ENCODE data around the gene KLF13.

The KLF13 gene

DNA sequence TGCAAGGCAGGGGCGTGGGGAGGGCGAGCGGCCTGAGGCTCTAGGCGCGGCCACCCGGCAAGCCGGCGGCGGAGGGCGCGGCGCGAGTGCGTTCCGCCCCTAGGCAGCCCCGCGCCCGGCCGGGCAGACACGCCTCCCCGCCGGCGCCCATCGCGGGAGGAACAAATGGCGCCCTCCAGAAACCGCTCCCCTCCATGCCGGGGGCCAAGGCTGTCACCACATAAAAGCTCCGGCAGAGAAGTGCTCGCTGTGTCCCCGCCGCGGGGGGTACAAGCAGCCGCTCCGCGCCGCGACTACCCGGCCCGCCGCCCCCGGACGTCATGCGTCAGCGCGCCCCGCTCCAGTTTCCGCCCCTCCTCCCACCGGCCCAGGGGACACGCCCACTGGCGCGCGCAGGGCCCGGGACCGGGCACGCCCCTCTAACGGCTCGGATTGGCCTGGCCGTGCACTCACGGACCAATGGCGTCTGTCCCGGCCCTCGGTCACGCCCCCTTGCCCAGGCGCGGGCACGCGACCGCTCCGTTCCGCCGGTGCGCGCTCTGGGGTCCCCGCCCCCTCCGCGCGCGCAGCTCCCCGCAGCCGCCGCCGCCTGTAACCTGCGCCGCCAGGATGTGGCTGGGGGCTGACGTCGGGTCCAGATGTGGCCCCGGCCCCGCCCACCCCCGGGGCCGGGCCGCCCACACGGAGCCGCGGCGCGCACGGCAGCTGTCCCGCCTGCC is at the start of gene KLF13:
Gene KLF13 (plus strand): TSS at position 680 of the 719 bp plus-strand sequence. CDS start 378 bp downstream, outside the sequence.
- DNase-seq (ENCODE audit: low read depth): peak; percentile 99

DNA sequence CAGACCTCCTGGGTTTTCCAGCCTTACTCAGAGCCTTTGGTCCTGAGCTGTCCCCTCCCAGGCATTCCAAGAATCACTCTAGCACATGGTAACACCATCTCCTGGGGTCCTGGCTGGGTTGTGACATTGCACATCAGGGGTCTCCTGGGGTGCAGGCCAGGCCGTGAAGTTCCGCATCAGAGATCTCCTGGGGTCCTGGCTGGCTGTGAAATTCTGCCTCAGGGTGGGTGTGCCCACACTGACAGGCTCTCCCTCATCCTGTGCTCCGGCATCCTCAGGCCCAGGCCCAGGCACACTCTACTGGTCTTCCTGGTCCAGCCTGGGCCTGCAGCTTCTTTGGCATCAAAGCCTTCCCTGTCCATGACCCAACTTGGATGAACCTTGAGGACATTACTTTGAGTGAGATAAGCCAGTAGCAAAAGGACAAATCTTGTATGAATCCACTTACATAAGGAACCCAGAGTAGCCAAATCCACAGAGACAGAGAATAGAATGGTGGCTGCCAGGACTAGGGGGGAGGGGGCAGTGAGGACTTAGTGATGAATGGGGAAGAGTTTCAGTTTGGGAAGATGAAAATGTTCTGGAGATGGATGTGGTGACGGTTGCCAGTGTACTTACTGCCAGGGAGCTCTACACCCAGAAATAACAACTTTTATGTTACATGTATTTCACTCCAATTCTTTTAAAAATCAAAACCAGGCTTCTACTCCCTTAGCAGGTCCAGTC is 49.1 kb upstream of the KLF13 start:
- no peak for DNase-seq (ENCODE audit: low read depth)

GRCh38 chr15:31278061-31278445 is 48.6 kb upstream of the KLF13 start:
- DNase-seq (ENCODE audit: low read depth): no peak

DNA sequence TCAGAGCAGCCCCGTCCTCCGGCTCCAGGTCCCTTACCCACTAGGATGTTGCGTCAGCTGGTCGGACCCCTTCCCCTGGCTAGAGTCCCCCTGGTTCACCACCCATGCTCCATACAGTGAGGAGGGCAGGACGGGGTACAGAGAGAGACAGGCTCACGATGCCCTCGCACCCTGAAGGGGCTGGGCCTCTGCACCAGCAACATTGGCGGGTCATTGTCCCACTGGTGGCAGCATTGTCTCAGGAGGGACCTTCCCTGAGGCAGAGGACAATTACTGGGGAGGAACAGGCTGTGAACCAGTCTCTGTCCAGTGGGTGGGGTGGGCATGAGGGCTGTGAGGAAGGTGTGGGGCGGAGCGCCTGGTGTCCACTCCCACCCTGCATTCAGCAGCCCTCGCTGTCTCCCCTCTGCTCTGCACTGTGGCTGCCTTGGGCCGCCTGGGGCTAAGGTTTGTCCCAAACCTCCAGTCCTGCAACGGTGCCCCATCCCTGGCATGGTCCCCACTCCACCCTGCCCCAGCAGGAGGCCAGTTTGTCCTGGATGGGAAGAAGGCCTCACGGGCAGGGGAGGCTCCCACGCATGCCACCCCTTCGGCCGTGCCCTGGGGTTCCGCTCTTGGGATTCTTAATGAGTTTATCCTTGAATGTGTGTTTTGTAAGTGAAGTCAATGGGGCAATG is 48.0 kb upstream of the KLF13 start:
- DNase-seq (ENCODE audit: low read depth): no peak

DNA sequence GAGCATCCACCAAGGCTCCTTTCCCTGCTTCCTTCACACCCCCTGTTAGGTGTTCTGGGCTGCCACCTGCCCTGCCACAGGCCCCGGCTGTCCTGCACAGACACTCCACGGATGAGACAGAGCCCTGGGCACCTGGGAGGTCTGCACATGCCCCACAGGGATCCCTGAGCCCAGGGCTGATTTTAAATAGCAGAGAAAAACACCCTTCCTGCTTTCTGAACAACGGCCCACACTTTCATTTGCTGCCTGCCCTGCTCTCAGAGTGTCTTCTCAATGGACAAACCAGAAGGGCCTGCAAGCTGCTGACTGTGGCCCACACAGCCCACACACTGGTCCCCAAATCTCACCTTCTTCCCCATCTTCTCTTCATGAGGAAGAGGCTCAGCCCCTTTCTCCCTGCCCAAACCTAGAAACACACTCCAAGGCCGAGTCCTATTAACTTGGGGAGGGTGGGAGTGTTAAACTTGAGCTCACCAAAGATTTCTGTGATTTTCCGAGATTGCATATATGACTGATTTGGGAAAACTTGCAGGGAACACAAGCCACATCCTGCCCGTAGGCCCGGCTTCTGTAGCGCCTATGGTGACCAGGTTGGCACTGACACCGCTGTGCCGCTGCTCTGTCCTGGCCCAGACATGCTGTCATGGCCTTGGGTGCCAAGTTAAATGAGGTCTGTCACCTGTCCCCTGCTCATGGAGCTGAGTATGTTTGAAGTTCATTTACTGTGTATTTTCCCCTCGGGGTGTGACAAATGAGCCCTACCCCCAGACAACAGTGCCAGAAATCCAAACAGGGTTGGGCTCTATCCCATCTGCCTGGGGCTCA is 47.2 kb upstream of the KLF13 start:
- DNase-seq (ENCODE audit: low read depth): no peak

DNA sequence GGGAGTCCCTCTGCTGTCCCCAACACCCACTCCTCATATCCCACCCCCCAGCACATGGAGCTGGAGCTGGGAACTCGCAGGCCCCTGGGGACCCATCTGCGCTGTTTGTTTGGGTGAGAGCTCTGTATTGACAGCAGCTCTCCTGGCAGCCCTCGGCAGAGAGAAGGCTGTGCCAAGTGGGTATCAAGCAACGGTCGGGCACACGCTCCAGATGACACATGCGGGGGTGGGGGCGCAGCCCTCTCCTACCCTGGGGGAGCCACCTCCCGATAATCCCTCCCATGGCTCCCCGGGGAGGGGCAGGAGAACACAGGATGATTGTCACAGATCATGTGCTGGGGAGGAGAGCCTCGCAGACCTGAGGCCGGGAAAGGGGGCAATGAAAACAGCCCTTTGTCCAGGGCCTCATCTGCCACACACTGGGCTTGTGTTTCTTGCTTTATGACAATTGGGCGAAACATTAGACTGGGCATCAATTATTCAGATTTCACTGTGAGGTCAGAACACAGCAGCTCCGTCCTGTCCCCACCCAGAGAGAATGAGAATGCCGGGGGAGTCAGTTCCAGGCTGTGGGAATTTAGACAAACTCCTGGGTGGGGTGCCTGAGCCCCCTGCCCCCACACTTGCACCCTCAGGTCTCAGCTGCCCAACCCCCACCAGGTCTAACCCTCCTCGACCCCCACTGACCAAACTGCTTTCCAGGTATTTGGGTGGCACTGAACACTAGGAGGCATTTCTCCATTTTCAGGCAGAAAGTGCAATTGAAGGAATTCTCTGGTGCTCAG is 46.4 kb upstream of the KLF13 start:
- DNase-seq (ENCODE audit: low read depth): no peak

- DNase-seq (ENCODE audit: low read depth): no peak
Observed at GRCh38 chr15:31280831-31281216, 45.8 kb upstream of the KLF13 start.

DNA sequence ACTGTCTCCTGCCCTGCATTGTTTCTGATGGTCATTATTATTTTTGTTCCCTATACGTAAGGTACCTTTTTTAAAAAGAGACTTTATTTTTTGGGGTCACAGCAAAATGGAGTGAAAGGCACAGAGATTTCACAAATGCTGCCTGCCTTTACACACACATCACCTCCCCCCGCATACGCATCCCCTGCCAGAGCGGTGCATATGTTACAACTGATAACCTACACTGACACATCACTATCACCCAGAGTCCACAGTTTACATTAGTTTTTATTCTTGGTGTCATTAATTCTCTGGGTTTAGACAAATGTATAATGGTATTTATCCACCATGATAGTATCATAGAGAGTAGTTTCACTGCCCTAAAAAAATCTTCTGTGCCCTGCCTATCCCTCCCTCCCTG is 43.6 kb upstream of the KLF13 start:
- no peak for DNase-seq (ENCODE audit: low read depth)

DNA sequence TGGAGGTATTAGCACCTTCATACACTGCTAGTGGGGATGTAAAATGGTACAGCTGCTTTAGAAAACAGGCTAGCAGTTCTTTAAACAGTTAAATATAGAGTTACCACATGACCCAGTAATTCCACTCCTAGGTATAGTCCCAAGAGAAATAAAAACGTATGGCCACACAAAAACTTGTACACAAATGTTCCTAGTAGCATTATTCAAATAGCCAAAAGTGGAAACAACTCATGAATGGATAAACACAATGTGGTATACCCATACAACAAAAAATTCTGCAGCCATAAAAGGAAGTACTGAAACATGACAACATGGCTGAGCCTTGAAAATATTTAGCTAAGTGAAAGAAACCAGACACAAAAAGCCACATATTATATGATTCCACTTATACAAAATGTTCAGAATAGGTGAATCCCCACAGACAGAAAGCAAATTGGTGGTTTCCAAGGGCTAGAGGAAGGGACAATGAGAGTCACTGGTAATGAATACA is 40.8 kb upstream of the KLF13 start:
- DNase-seq (ENCODE audit: low read depth): no peak

- no peak for DNase-seq (ENCODE audit: low read depth)
Observed at GRCh38 chr15:31291048-31291578, 35.5 kb upstream of the KLF13 start.

- no peak for DNase-seq (ENCODE audit: low read depth)
Observed at GRCh38 chr15:31292391-31293015, 34.1 kb upstream of the KLF13 start.

GRCh38 chr15:31293655-31294054 is 33.0 kb upstream of the KLF13 start:
- DNase-seq (ENCODE audit: low read depth): no peak

DNA sequence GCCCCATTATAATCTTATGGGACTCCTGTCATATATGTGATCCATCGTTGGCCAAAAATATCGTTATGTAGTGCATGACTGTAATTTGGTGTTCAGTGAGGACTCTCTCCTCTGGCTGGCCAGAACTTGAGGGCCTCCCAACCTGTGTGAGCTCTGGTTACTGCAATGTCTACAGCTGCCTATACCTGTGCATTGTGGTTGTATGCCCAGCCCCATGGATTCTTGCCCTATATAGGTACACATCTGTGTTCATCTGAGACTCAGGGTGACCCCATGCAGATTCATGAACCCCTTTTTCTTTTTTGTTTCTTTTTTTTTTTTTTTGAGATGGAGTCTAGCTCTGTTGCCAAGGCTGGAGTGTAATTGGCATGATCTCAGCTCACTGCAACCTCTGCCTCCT is 32.6 kb upstream of the KLF13 start:
- DNase-seq (ENCODE audit: low read depth): no peak

DNA sequence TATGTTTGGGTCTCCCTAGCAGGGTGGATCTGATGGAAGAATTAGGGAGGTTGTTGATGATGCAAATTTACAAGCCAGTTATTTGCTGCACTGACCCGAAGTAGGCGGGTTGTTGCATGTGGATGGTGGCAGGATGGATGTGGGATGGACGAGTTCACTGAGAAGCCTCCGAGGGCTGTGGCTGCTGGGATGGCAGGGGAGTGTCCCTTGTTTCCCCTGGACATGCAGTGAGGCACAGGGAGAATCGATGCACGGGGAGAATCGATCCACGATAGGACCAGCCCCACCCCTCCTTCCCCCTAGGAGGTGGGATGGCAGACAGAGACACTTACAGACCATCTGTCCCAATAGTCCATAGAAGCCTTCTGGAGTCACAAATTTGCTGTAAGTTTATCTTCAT is 31.0 kb upstream of the KLF13 start:
- no peak for DNase-seq (ENCODE audit: low read depth)

DNA sequence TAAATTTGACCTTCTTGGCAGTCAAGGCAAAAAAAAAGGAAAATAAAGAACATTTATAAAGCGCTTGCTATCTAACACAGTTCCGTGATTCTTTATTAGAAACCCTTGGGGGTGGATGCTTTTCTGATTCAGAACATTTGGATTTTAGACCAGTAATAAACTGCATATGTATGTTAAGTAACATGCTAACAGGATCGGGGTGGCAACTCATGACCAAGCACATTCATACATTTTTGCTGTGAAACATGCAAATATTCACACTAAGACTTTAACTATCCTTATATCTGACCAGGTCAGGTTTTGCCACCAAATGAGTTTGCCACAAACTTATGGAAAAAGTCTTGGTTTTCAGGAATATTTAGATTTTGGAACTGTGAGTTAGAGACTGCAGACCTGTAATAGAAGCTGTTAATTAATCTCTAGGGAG is 30.4 kb upstream of the KLF13 start:
- DNase-seq (ENCODE audit: low read depth): no peak

DNA sequence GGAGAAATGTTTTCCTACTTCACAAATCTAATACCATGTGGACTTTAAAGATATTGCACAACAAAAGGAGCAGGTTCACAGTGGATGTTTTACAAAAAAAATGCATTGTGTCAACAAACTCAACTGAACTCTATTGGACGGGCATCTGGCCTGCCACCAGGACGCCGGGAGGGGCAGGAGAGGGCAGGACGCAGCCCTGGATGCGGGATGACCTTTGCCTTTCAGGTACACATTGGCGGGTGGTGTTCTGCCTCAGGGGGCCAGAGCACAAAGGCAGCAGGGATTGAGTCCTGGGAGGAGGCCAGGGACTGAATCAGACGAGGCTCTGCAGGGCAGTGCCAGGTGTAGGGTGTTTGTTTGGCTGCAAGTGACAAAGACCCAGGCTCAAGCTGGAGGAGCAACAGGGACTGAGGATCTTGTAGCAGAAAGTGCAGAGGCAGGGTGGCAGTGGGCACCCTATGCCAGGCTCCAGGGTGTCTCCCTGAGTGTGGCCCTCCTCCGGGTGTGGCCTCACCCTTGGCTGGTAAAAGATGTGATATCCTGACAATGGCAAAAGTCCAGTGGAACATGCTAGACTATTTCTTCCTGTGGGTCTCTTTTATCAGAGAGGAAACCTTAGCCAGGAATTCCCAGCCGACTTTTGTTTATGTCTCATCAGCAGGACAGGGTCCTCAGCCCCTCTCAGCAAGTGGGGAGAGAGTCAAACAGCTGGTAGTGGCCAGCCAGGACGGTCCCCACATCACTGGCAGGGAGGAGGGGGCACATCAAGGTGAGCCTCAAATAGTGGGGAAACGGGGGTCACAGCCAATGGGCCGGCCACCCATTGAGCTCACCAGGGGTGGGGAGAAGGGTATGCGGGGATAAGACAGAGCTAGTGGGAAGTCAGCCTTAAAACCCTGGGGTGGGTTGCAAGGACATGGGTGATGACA is 29.7 kb upstream of the KLF13 start:
- DNase-seq (ENCODE audit: low read depth): no peak

- DNase-seq (ENCODE audit: low read depth): no peak
Observed at GRCh38 chr15:31297575-31298456, 28.8 kb upstream of the KLF13 start.

DNA sequence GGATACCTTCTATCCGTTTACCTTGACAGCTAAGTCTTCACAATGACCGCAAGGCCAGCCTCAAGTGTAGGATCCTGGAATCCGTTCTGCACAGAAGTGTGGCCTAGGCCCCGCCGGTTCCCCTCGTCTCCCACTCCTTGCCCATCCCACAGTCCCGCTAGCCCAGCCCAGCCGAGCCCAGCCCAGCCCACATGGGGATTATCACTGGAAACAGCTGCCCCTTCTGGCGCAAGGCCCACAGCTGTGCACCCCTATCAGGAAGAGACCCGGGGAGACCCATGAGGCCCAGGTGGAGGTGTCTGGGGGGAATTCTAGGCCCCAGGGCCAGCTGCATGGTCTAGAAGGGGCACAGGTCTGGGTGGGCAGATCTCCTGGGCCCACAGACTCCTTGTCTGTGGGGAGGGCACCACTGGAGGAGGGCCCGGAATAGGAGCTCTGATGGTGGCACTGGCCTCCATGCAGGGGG is 27.9 kb upstream of the KLF13 start:
- no peak for DNase-seq (ENCODE audit: low read depth)

Data from activated gamma-delta T cell treated with anti-CD3 and anti-CD28 coated beads, Interleukin-2, amount 50 U/mL, for 16 hours (primary cell).